ENCODE measurements around the gene BATF3.

BATF3 gene

DNA sequence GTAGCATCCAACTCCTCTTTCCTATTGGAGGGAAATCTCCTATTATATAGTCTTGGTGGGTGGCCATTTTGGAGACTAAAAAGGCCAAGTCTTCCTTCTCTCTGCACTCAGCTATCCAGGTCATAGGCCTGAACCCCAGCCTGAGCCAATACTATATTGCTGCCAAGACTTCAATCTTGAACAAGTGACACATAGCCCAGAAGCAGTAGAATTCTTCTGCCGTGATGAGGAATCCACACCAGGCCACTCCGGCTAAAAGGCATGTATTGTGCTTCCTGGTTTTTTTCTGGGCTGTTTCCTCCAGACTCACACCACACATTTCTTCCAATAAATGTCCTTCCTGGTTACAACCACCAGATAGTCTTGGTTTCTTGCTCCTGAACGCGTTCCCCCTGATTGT lies 48.1 kb downstream of the BATF3 start:
- H3K36me3 ChIP-seq (replicated peaks; ENCODE audit: low read depth, low read length): no peaks in the 10 kb centered on the region
- no peak overlapping the region for H3K4me2 ChIP-seq (ENCODE audit: low read length)
- TF ChIP-seq CTCF (IDR thresholded peaks at IDR 0.05; ENCODE audit: low read depth, low read length) (no peak), EZH2phosphoT487 (IDR thresholded peaks at IDR 0.05; ENCODE audit: low read depth) (no peak)
- H3K27me3 ChIP-seq (ENCODE audit: low read depth, low read length): no peaks in the 10 kb centered on the region
- no peak overlapping the region for H2AFZ ChIP-seq (ENCODE audit: low read depth, low read length)
- no peaks in the 10 kb centered on the region for H3K79me2 ChIP-seq (ENCODE audit: low read length)
- H3K9me3 ChIP-seq (ENCODE audit: insufficient read depth, low read length): no peaks in the 10 kb centered on the region
- no peak overlapping the region for H3K4me3 ChIP-seq (ENCODE audit: low read length)
- H4K20me1 ChIP-seq (ENCODE audit: insufficient read depth, low read length): no peaks in the 10 kb centered on the region
- H3K27ac ChIP-seq (ENCODE audit: low read length): no peak overlapping the region
- no peak overlapping the region for H3K9ac ChIP-seq (ENCODE audit: low read length)
- no peaks in the 10 kb centered on the region for H3K4me1 ChIP-seq (ENCODE audit: low read length)

- no peak overlapping the region for H2AFZ ChIP-seq (ENCODE audit: low read depth, low read length)
- no peaks in the 10 kb centered on the region for H3K4me1 ChIP-seq (ENCODE audit: low read length)
- no peak overlapping the region for H3K9ac ChIP-seq (ENCODE audit: low read length)
- no peaks in the 10 kb centered on the region for H4K20me1 ChIP-seq (ENCODE audit: insufficient read depth, low read length)
- H3K27me3 ChIP-seq (ENCODE audit: low read depth, low read length): no peaks in the 10 kb centered on the region
- TF ChIP-seq CTCF (IDR thresholded peaks at IDR 0.05; ENCODE audit: low read depth, low read length) (no peak), EZH2phosphoT487 (IDR thresholded peaks at IDR 0.05; ENCODE audit: low read depth) (no peak)
- H3K27ac ChIP-seq (ENCODE audit: low read length): no peak overlapping the region
- H3K4me3 ChIP-seq (ENCODE audit: low read length): no peak overlapping the region
- H3K9me3 ChIP-seq (ENCODE audit: insufficient read depth, low read length): no peaks in the 10 kb centered on the region
- H3K4me2 ChIP-seq (ENCODE audit: low read length): no peak overlapping the region
- no peaks in the 10 kb centered on the region for H3K36me3 ChIP-seq (replicated peaks; ENCODE audit: low read depth, low read length)
- H3K79me2 ChIP-seq (ENCODE audit: low read length): no peaks in the 10 kb centered on the region
Observed at GRCh38 chr1:212650228-212650627, 49.4 kb downstream of the BATF3 start.

GRCh38 chr1:212649020-212649419 lies 50.6 kb downstream of the BATF3 start:
- Histone ChIP-seq H3K27ac (ENCODE audit: low read length) (no peak overlapping the region), H2AFZ (ENCODE audit: low read depth, low read length) (no peak overlapping the region), H3K9me3 (ENCODE audit: insufficient read depth, low read length) (no peaks in the 10 kb centered on the region), H3K4me3 (ENCODE audit: low read length) (no peak overlapping the region), H4K20me1 (ENCODE audit: insufficient read depth, low read length) (no peaks in the 10 kb centered on the region), H3K36me3 (replicated peaks; ENCODE audit: low read depth, low read length) (no peaks in the 10 kb centered on the region), H3K4me1 (ENCODE audit: low read length) (peaks cover under 1% of the 10 kb centered on the region; the same call in 1 of the 2 replicates), H3K9ac (ENCODE audit: low read length) (no peak overlapping the region), H3K79me2 (ENCODE audit: low read length) (no peaks in the 10 kb centered on the region), H3K27me3 (ENCODE audit: low read depth, low read length) (no peaks in the 10 kb centered on the region), H3K4me2 (ENCODE audit: low read length) (no peak overlapping the region)
- TF ChIP-seq CTCF (IDR thresholded peaks at IDR 0.05; ENCODE audit: low read depth, low read length): no peak
- TF ChIP-seq EZH2phosphoT487 (IDR thresholded peaks at IDR 0.05; ENCODE audit: low read depth): no peak

DNA sequence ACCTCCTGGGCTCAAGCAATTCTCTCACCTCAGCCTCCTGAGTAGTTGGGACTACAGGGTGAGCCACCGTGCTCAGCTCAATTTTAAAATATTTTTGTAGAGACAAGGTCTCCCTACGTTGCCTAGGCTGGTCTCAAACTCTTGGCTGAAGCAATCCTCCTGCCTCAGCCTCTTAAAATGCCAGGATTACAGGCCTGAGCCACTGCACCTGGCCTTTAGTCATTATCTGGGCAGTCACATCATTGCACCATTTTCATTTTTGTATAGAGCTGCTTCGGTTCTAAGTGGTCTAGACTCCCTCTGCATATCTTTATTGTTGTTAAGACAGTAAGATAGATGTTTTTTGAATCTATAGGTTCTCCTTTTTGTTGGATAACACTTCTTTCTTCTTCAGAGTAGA lies 51.2 kb downstream of the BATF3 start:
- Histone ChIP-seq H3K27me3 (ENCODE audit: low read depth, low read length) (no peaks in the 10 kb centered on the region), H2AFZ (ENCODE audit: low read depth, low read length) (no peak overlapping the region), H3K79me2 (ENCODE audit: low read length) (no peaks in the 10 kb centered on the region), H3K4me2 (ENCODE audit: low read length) (no peak overlapping the region), H3K36me3 (replicated peaks; ENCODE audit: low read depth, low read length) (no peaks in the 10 kb centered on the region), H3K9me3 (ENCODE audit: insufficient read depth, low read length) (no peaks in the 10 kb centered on the region), H3K4me1 (ENCODE audit: low read length) (peaks cover 7% of the 10 kb centered on the region; the same call in 1 of the 2 replicates), H4K20me1 (ENCODE audit: insufficient read depth, low read length) (no peaks in the 10 kb centered on the region), H3K9ac (ENCODE audit: low read length) (no peak overlapping the region), H3K4me3 (ENCODE audit: low read length) (no peak overlapping the region), H3K27ac (ENCODE audit: low read length) (no peak overlapping the region)
- TF ChIP-seq CTCF (IDR thresholded peaks at IDR 0.05; ENCODE audit: low read depth, low read length) (no peak), EZH2phosphoT487 (IDR thresholded peaks at IDR 0.05; ENCODE audit: low read depth) (no peak)
